Prostate gland (tissue), 2 donors: Measurements from ENCODE around the gene THAP7. TPM values are rescaled to one million over a fixed set of nuclear protein-coding genes. Genes with fewer than 3 reads are reported as not detected.
"Not testable (repeated sequence)": the region's sequence is repeated elsewhere in the genome, so short reads cannot be mapped to it uniquely, and the experiment has no call there.

Experiments used
- DNase-seq: peaks from one replicate; pipeline ENCODE4 v3.0.0-alpha.2; 2019; ENCODE audit warnings: low spot score
- H3K27ac ChIP-seq, 2 donors: fragments of 200-600 bp; sonication (generic); 2 replicates each; pipeline ENCODE4 v1.5.1; 2017 to 2019
- H3K27me3 ChIP-seq: fragments of 200-600 bp; sonication (generic); replicated peaks from 2 replicates; pipeline ENCODE4 v1.5.1; 2019; ENCODE audit not compliant: insufficient read depth
- H3K36me3 ChIP-seq, 2 donors: fragments of 200-600 bp; sonication (generic); 1 replicate in 1 of 2; 2 replicates in 1 of 2; pipeline versions ENCODE4 v1.5.1 to v1.8.1; 2017 to 2019
- H3K4me1 ChIP-seq: fragments of 200-600 bp; sonication (generic); replicated peaks from 2 replicates; pipeline ENCODE4 v1.5.1; 2019
- H3K4me3 ChIP-seq, 2 donors: fragments of 200-600 bp; sonication (generic); 2 replicates each; pipeline ENCODE4 v1.5.1; 2017 to 2019
- H3K9me3 ChIP-seq: fragments of 200-600 bp; sonication (generic); 2 replicates; pipeline ENCODE4 v1.5.1; 2017
- POLR2A ChIP-seq: fragments of 450-650 bp; IDR thresholded peaks from one replicate; pipeline ENCODE4 v1.6.1; 2016; ENCODE audit warnings: antibody characterized with exemption, mild to moderate bottlenecking
- POLR2AphosphoS5 ChIP-seq: sonication (generic); formaldehyde crosslinking; IDR thresholded peaks from one replicate; pipeline ENCODE4 v1.6.1; 2017; ENCODE audit warnings: antibody characterized with exemption
- WGBS: methylation state at CpG from one replicate; pipeline ENCODE4 v1.1.5; 2018; 5-methylcytosine and 5-hydroxymethylcytosine counted together
- intact Hi-C: fragments of 100-400 bp; cut with DNase I; formaldehyde crosslinking; loops from one replicate; pipeline ENCODE4 v1.14.2; 2022
- total RNA-seq, 2 donors: library from RNA; depleted of rRNA; stranded (reverse); fragments of >200 nt; gene quantifications; one replicate each; pipeline ENCODE4 v1.1.0, GENCODE V29; 2016
- TF ChIP-seq, protein P1 (sequence below), 4 experiments: fragments of 200-600 bp in 2 of 4; fragments of 450-650 bp in 2 of 4; sonication (generic) in 2 of 4; IDR thresholded peaks; 1 replicate in 3 of 4; 2 replicates in 1 of 4; pipeline ENCODE4 v1.5.1; 2016 to 2019; ENCODE audit warnings: antibody characterized with exemption in 4 of 4, mild to moderate bottlenecking in 2 of 4, moderate library complexity in 2 of 4

The THAP7 gene
- total RNA-seq, 2 donors from 2014 or later, result 77.7 to 83.1 TPM

DNA sequence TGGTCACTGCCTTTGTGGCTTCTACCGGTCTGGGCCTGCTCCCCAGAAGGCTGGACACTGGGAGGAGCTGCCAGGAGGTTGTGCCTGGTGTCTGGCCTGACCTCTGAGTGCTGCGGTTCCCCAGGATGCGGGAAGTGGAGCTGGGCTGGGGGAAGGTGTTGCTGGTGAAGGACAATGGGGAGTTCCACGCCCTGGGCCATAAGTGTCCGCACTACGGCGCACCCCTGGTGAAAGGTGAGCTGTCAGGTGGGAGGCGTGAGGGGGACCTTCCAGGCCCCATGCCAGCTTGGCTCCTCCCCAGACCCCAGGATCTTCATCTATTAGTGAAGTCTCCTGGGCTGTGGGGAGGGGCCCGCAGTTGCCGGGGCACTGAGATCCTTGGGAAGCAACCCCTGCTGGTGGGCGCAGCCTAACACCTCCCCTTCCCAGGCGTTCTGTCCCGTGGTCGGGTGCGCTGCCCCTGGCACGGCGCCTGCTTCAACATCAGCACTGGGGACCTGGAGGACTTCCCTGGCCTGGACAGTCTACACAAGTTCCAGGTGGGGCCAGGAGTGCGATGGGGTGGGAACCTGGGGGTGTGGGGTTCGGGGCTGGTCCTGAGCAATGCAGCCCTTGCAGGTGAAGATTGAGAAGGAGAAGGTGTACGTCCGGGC is 28.2 kb downstream of the THAP7 start:
- Histone ChIP-seq H3K27me3 (no peaks in the 10 kb centered on the region), H3K4me3 (no peak overlapping the region), H3K9me3 (no peaks in the 10 kb centered on the region), H3K27ac (no peak overlapping the region), H3K4me1 (no peaks in the 10 kb centered on the region), H3K36me3 (no peaks in the 10 kb centered on the region)
- intact Hi-C loops, result no loop called here
- WGBS, result 39% methylated on average over 21 of the region's 21 CpGs
- DNase-seq, result no peak
- TF ChIP-seq POLR2AphosphoS5, result no peak
- TF ChIP-seq, protein P1, sequence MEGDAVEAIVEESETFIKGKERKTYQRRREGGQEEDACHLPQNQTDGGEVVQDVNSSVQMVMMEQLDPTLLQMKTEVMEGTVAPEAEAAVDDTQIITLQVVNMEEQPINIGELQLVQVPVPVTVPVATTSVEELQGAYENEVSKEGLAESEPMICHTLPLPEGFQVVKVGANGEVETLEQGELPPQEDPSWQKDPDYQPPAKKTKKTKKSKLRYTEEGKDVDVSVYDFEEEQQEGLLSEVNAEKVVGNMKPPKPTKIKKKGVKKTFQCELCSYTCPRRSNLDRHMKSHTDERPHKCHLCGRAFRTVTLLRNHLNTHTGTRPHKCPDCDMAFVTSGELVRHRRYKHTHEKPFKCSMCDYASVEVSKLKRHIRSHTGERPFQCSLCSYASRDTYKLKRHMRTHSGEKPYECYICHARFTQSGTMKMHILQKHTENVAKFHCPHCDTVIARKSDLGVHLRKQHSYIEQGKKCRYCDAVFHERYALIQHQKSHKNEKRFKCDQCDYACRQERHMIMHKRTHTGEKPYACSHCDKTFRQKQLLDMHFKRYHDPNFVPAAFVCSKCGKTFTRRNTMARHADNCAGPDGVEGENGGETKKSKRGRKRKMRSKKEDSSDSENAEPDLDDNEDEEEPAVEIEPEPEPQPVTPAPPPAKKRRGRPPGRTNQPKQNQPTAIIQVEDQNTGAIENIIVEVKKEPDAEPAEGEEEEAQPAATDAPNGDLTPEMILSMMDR (IDR thresholded peaks at IDR 0.05), result no peak
- no peak for TF ChIP-seq POLR2A

DNA sequence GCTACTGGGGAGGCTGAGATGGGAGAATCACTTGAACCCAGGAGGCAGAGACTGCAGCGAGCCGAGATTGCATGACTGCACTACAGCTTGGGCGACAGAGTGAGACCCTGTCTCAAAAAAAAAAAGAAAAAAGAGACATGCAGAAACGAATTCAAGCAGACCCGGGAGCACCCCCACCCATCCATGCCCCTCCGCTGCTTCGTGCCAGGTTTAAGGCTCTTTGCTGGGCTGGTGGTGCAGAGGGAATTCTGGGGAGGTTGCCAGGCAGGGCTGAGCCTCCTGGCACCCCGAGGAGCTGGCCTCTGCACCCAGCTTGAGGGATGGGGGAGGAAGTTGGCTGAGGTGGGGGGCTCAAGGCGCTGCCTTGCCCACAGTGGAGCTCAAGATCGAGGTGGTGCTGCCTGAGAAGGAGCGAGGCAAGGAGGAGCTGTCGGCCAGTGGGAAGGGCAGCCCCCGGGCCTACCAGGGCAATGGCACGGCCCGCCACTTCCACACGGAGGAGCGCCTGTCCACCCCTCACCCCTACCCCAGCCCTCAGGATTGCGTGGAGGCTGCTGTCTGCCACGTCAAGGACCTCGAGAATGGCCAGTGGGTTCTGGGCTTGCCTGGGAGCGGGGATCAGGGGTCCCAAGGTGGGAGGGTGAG is 28.9 kb downstream of the THAP7 start:
- Histone ChIP-seq H3K9me3 (no peaks in the 10 kb centered on the region), H3K27me3 (no peaks in the 10 kb centered on the region), H3K4me3 (no peak overlapping the region), H3K36me3 (no peaks in the 10 kb centered on the region), H3K27ac (no peak overlapping the region), H3K4me1 (no peaks in the 10 kb centered on the region)
- WGBS, result 71% methylated on average over 21 of the region's 21 CpGs
- intact Hi-C loops, result no loop called here
- TF ChIP-seq POLR2A (no peak), POLR2AphosphoS5 (no peak)
- TF ChIP-seq, protein P1 (IDR thresholded peaks at IDR 0.05), result no peak
- no peak for DNase-seq

DNA sequence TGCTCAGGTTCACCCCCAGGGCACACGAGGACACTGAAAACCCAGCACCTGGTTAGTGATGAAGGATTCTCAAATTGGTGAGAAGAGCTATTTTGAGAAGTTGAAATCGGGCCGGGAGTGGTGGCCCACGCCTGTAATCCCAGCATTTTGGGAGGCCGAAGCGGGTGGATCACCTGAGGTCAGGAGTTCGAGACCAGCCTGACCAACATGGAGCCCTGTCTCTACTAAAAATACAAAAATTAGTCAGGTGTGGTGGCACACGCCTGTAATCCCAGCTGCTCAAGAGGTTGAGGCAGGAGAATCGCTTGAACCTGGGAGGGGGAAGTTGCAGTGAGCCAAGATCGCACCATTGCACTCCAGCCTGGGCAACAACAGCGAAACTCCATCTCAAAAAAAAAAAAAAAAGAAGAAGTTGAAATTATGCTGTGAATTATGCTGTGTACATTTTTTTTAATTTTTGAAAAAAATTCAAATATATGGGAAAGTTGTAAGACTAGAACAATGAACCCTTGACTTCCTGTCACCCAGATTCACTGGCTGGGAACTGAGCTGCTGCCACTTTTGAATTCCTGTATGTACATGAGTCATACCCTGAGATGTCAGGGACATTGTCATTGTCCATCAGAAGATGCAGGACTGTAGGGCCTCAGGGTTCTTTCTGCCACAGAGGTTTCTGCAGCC is 29.8 kb downstream of the THAP7 start:
- H3K36me3 ChIP-seq, intact Hi-C loops, H3K4me3 ChIP-seq, DNase-seq, H3K27me3 ChIP-seq, H3K9me3 ChIP-seq, H3K27ac ChIP-seq, H3K4me1 ChIP-seq: not testable (repeated sequence)
- 80% methylated on average over 11 of the region's 11 CpGs for WGBS

DNA sequence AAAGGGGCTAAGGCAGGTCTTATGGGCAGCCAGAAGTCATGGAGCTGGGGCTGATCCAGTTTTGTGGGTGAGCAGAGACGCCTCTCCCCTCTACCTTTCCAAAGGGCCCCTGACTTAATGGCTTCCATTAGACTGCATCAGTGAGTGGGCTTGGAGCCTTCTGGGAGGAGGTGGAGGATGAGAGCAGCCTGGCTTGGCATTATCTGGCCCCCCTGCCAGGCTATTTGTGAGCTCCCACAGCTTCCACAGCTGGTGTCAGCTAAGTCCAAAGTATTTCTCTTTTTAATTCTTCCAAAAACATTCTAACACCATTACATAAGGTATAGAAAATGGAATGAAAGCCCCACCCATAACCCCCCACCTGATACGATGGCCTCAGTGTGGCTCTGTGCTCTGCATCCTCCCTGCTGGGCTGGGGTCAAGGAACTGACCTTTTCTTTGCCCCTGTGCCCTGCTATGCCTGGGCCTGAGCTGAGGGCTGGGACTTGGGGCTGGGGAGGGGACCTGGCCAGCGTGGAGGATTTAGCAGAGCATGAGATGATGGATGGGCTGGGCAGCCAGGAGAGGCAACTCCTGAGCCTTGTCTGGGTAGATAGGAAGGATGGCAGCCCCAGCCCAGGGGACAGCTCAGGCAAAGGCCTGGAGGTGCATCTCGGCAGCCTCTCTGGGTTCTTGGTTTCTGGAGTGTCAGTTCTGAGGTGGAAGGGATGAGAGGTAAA is 30.8 kb downstream of the THAP7 start:
- no peaks in the 10 kb centered on the region for H3K36me3 ChIP-seq
- intact Hi-C loops, result no loop called here
- DNase-seq, result no peak

More for the DNA sequence above, 30.8 kb downstream of the THAP7 start:
- Histone ChIP-seq H3K27me3 (no peaks in the 10 kb centered on the region), H3K4me3 (no peak overlapping the region), H3K9me3 (no peaks in the 10 kb centered on the region), H3K27ac (no peak overlapping the region), H3K4me1 (no peaks in the 10 kb centered on the region)
- WGBS, result 66% methylated on average over 4 of the region's 4 CpGs
- TF ChIP-seq POLR2AphosphoS5, result no peak
- TF ChIP-seq, protein P1 (IDR thresholded peaks at IDR 0.05), result no peak
- TF ChIP-seq POLR2A, result no peak
